Fibroblast of lung (primary cell): ENCODE results near the gene STX17. TPM values are rescaled to one million over a fixed set of nuclear protein-coding genes. Genes with fewer than 3 reads are reported as not detected.

ENCODE experiments used
- DNase-seq, 2 donors: peaks; one replicate each; pipeline versions ENCODE4 v3.0.0 to v3.0.0-alpha.2; 2010; ENCODE audit warnings: low read depth in 2 of 2
- H2AFZ ChIP-seq: 2 replicates; pipeline ENCODE4 v1.5.1; 2012; ENCODE audit warnings: low read length, control low read depth, inconsistent platforms
- H3K27ac ChIP-seq: 2 replicates; pipeline ENCODE4 v1.5.1; 2011; ENCODE audit warnings: low read length, control low read depth; ENCODE audit not compliant: insufficient read depth
- H3K27me3 ChIP-seq: 2 replicates; pipeline ENCODE4 v1.5.1; 2011; ENCODE audit warnings: mild to moderate bottlenecking, low read length; ENCODE audit not compliant: control insufficient read depth, insufficient read depth
- H3K36me3 ChIP-seq: 2 replicates; pipeline ENCODE4 v1.5.1; 2011; ENCODE audit warnings: low read length; ENCODE audit not compliant: control insufficient read depth, insufficient read depth
- H3K4me1 ChIP-seq: 2 replicates; pipeline ENCODE4 v1.5.1; 2011; ENCODE audit warnings: low read length; ENCODE audit not compliant: control insufficient read depth, insufficient read depth; ENCODE audit errors: extremely low read depth
- H3K4me2 ChIP-seq: 2 replicates; pipeline ENCODE4 v1.5.1; 2011; ENCODE audit warnings: low read length, control low read depth; ENCODE audit not compliant: insufficient read depth; ENCODE audit errors: extremely low read depth
- H3K4me3 ChIP-seq, 4 experiments: fragments of 200-600 bp in 1 of 4; sonication (generic) in 1 of 4; replicated peaks in 1 of 4; 2 replicates each; pipeline ENCODE4 v1.5.1; 2011 to 2016; ENCODE audit warnings: low read length in 4 of 4, low read depth in 3 of 4, mild to moderate bottlenecking in 3 of 4, control low read depth in 2 of 4, inconsistent platforms in 1 of 4, mixed read lengths in 1 of 4; ENCODE audit not compliant: insufficient read depth in 1 of 4; ENCODE audit errors: control extremely low read depth in 1 of 4
- H3K79me2 ChIP-seq: 2 replicates; pipeline ENCODE4 v1.5.1; 2012; ENCODE audit warnings: mild to moderate bottlenecking, low read length, inconsistent platforms; ENCODE audit not compliant: control insufficient read depth, insufficient read depth
- H3K9ac ChIP-seq: 2 replicates; pipeline ENCODE4 v1.5.1; 2011; ENCODE audit warnings: mild to moderate bottlenecking, low read length, control low read depth; ENCODE audit not compliant: insufficient read depth
- H3K9me3 ChIP-seq: 2 replicates; pipeline ENCODE4 v1.5.1; 2012; ENCODE audit warnings: low read depth, low read length; ENCODE audit not compliant: control insufficient read depth, insufficient read depth
- H4K20me1 ChIP-seq: 2 replicates; pipeline ENCODE4 v1.5.1; 2011; ENCODE audit warnings: low read length; ENCODE audit not compliant: control insufficient read depth, insufficient read depth; ENCODE audit errors: extremely low read depth
- CTCF ChIP-seq, 2 donors: IDR thresholded peaks in 1 of 2; conservative IDR thresholded peaks in 1 of 2; 1 replicate in 1 of 2; 2 replicates in 1 of 2; pipeline ENCODE4 v1.5.1; 2011 to 2012; ENCODE audit warnings: low read length in 2 of 2, control low read depth in 1 of 2, inconsistent platforms in 1 of 2, low read depth in 1 of 2, mild to moderate bottlenecking in 1 of 2
- EZH2 ChIP-seq: IDR thresholded peaks from 2 replicates; pipeline ENCODE4 v1.5.1; 2012; ENCODE audit warnings: low read length, control low read depth, mild to moderate bottlenecking; ENCODE audit errors: missing control alignments
- polyA plus RNA-seq, 2 donors: library from polyadenylated mRNA; depleted of rRNA in 1 of 2; stranded (reverse) in 1 of 2; unstranded in 1 of 2; fragments of >200 nt; gene quantifications; 2 replicates each; pipeline ENCODE4 v1.2.1, GENCODE V29; 2011 to 2012; ENCODE audit warnings: missing spikeins in 1 of 2
- total RNA-seq: library from RNA; depleted of rRNA; stranded (reverse); fragments of >200 nt; gene quantifications from 2 replicates; pipeline ENCODE4 v1.2.1, GENCODE V29; 2014

STX17 gene
- total and polyA plus RNA-seq, 2 donors (not counting 1 experiment from before 2014, with no cell fraction given) = 18.8 to 27.9 TPM

GRCh38 chr9:99911600-99911999, 5.1 kb downstream of the STX17 start:
- no peak overlapping the region for H3K9ac ChIP-seq
- no peaks in the 10 kb centered on the region for H3K27me3 ChIP-seq
- DNase-seq = no peak

GRCh38 chr9:99916650-99917049, 10.2 kb downstream of the STX17 start:
- Histone ChIP-seq H3K4me3 (no peak overlapping the region), H3K27ac (no peak overlapping the region)
- TF ChIP-seq CTCF (conservative IDR thresholded peaks at IDR 0.05 in 1 of 2, IDR thresholded peaks at IDR 0.05 in 1 of 2; ENCODE audit: low read depth in 1 of 2, low read length in 2 of 2) (no peak), EZH2 (no peak)

More at GRCh38 chr9:99911600-99911999, 5.1 kb downstream of the STX17 start:
- peaks cover 9% of the 10 kb centered on the region for H3K79me2 ChIP-seq
- no peaks in the 10 kb centered on the region for H3K4me1 ChIP-seq
- no peaks in the 10 kb centered on the region for H3K9me3 ChIP-seq
- no peak for TF ChIP-seq EZH2
- TF ChIP-seq CTCF (conservative IDR thresholded peaks at IDR 0.05 in 1 of 2, IDR thresholded peaks at IDR 0.05 in 1 of 2; ENCODE audit: low read depth in 1 of 2, low read length in 2 of 2) = no peak
- H2AFZ ChIP-seq = no peak overlapping the region
- H3K4me2 ChIP-seq = no peak overlapping the region
- no peaks in the 10 kb centered on the region for H4K20me1 ChIP-seq
- peaks cover 3% of the 10 kb centered on the region for H3K36me3 ChIP-seq
- H3K4me3 ChIP-seq = no peak overlapping the region
- no peak overlapping the region for H3K27ac ChIP-seq

GRCh38 chr9:99918134-99918533, 11.7 kb downstream of the STX17 start:
- no peak overlapping the region for H3K4me3 ChIP-seq
- no peaks in the 10 kb centered on the region for H3K79me2 ChIP-seq
- H3K4me2 ChIP-seq = no peak overlapping the region
- H3K27me3 ChIP-seq = no peaks in the 10 kb centered on the region
- no peak for DNase-seq
- TF ChIP-seq CTCF (conservative IDR thresholded peaks at IDR 0.05 in 1 of 2, IDR thresholded peaks at IDR 0.05 in 1 of 2; ENCODE audit: low read depth in 1 of 2, low read length in 2 of 2) = no peak
- TF ChIP-seq EZH2 = no peak
- H2AFZ ChIP-seq = no peak overlapping the region
- no peaks in the 10 kb centered on the region for H3K9me3 ChIP-seq
- H3K36me3 ChIP-seq = peaks cover 8% of the 10 kb centered on the region
- no peaks in the 10 kb centered on the region for H3K4me1 ChIP-seq
- no peaks in the 10 kb centered on the region for H4K20me1 ChIP-seq
- H3K9ac ChIP-seq = no peak overlapping the region
- H3K27ac ChIP-seq = no peak overlapping the region

More at GRCh38 chr9:99916650-99917049, 10.2 kb downstream of the STX17 start:
- H3K4me2 ChIP-seq = no peak overlapping the region
- H3K9ac ChIP-seq = no peak overlapping the region
- H4K20me1 ChIP-seq = no peaks in the 10 kb centered on the region
- H3K36me3 ChIP-seq = peaks cover 3% of the 10 kb centered on the region
- no peaks in the 10 kb centered on the region for H3K4me1 ChIP-seq
- no peak overlapping the region for H2AFZ ChIP-seq
- no peaks in the 10 kb centered on the region for H3K9me3 ChIP-seq
- no peaks in the 10 kb centered on the region for H3K79me2 ChIP-seq
- no peaks in the 10 kb centered on the region for H3K27me3 ChIP-seq
- DNase-seq = no peak
